Measurements from ENCODE around the gene IRF8.

GRCh38 chr16:85882181-85882810 lies 16.7 kb upstream of the IRF8 start:
- TF ChIP-seq POLR2AphosphoS5 (IDR thresholded peaks at IDR 0.05) (no peak), CTCF (IDR thresholded peaks at IDR 0.05) (no peak), POLR2A (IDR thresholded peaks at IDR 0.05) (no peak), EP300 (IDR thresholded peaks at IDR 0.05) (no peak)

Measured in sigmoid colon (tissue), 4 donors.